ELF-1 (cell line): Measurements from ENCODE around the gene RACK1.

Experiments used
- DNase-seq: peaks from one replicate; pipeline ENCODE4 v3.0.0-alpha.2; 2016; ENCODE audit warnings: low read depth, low spot score

RACK1 gene

GRCh38 chr5:181198106-181198685 lies 45.5 kb downstream of the RACK1 start:
- no peak for DNase-seq

- DNase-seq: no peak
These were observed 46.3 kb downstream of the RACK1 start for GRCh38 chr5:181197326-181197951.

GRCh38 chr5:181195249-181195761 lies 48.4 kb downstream of the RACK1 start:
- DNase-seq: no peak

GRCh38 chr5:181194489-181195248 lies 49.0 kb downstream of the RACK1 start:
- no peak for DNase-seq

- DNase-seq: no peak
These were observed 50.0 kb downstream of the RACK1 start for GRCh38 chr5:181193656-181194055.

GRCh38 chr5:181192337-181193046 lies 51.2 kb downstream of the RACK1 start:
- DNase-seq: no peak

GRCh38 chr5:181191526-181192336 lies 52.0 kb downstream of the RACK1 start:
- DNase-seq: peak; percentile 99

GRCh38 chr5:181190711-181191525 lies 52.8 kb downstream of the RACK1 start:
- DNase-seq: no peak

GRCh38 chr5:181189962-181190710 lies 53.6 kb downstream of the RACK1 start:
- DNase-seq: no peak

GRCh38 chr5:181189363-181189961 lies 54.2 kb downstream of the RACK1 start:
- DNase-seq: no peak

- DNase-seq: peak; percentile 94
These were observed 54.9 kb downstream of the RACK1 start for GRCh38 chr5:181188700-181189362.

GRCh38 chr5:181187500-181188213 lies 56.0 kb downstream of the RACK1 start:
- DNase-seq: peak; percentile 95

GRCh38 chr5:181186986-181187499 lies 56.7 kb downstream of the RACK1 start:
- no peak for DNase-seq
